Right lobe of liver (tissue), 4 donors: Measurements from ENCODE around the gene SCOC.

Experiments
- POLR2A ChIP-seq: fragments of 450-650 bp; IDR thresholded peaks from one replicate; pipeline ENCODE4 v1.6.1; 2017; ENCODE audit warnings: antibody characterized with exemption, mild to moderate bottlenecking
- TF ChIP-seq, protein P1 (sequence below), 4 donors: fragments of 200-600 bp in 3 of 4; fragments of 450-650 bp in 1 of 4; IDR thresholded peaks; one replicate each; pipeline versions ENCODE4 v1.5.1 to v1.8.0; 2016 to 2022; ENCODE audit warnings: antibody characterized with exemption in 4 of 4, mild to moderate bottlenecking in 2 of 4
- donor health status: DM: no; HTN: no; CAD: no.
- donor health status: DM: no; HTN: no; CAD: no.
- donor health status: DM: no; HTN: yes; CAD: no.

- TF ChIP-seq, protein P1, sequence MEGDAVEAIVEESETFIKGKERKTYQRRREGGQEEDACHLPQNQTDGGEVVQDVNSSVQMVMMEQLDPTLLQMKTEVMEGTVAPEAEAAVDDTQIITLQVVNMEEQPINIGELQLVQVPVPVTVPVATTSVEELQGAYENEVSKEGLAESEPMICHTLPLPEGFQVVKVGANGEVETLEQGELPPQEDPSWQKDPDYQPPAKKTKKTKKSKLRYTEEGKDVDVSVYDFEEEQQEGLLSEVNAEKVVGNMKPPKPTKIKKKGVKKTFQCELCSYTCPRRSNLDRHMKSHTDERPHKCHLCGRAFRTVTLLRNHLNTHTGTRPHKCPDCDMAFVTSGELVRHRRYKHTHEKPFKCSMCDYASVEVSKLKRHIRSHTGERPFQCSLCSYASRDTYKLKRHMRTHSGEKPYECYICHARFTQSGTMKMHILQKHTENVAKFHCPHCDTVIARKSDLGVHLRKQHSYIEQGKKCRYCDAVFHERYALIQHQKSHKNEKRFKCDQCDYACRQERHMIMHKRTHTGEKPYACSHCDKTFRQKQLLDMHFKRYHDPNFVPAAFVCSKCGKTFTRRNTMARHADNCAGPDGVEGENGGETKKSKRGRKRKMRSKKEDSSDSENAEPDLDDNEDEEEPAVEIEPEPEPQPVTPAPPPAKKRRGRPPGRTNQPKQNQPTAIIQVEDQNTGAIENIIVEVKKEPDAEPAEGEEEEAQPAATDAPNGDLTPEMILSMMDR (IDR thresholded peaks at IDR 0.05) = no peak
- TF ChIP-seq POLR2A = no peak
These were observed 4.8 kb upstream of the SCOC start for GRCh38 chr4:140368686-140369085.
